Neural progenitor cell (in vitro differentiated cells): ENCODE results near the gene KRT79.

Source experiments
- EZH2 ChIP-seq: fragments of 200-600 bp; sonication (generic); IDR thresholded peaks from 2 replicates; pipeline ENCODE4 v1.6.1; 2017; ENCODE audit warnings: antibody characterized with exemption, mild to moderate bottlenecking, moderate library complexity
- TF ChIP-seq, protein P1 (sequence below): fragments of 200-600 bp; sonication (generic); IDR thresholded peaks from 2 replicates; pipeline ENCODE4 v1.5.1; 2017; ENCODE audit warnings: antibody characterized with exemption, mild to moderate bottlenecking

DNA sequence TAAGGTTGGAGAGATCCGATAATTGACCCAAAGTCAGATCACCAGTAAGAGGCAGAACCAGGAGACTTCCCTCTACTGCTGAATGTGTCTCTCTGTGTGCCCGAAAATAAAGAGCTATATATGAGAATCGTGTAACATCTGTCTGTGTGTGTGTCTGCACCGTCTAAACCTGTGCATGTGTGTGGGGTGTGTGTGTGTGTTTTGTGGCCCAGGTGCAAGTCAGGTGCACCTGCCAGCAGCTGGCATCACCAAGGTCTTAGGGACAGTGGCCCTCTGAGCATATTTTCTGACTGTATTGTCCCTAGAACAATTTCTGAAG lies 39.4 kb upstream of the KRT79 start:
- TF ChIP-seq, protein P1, sequence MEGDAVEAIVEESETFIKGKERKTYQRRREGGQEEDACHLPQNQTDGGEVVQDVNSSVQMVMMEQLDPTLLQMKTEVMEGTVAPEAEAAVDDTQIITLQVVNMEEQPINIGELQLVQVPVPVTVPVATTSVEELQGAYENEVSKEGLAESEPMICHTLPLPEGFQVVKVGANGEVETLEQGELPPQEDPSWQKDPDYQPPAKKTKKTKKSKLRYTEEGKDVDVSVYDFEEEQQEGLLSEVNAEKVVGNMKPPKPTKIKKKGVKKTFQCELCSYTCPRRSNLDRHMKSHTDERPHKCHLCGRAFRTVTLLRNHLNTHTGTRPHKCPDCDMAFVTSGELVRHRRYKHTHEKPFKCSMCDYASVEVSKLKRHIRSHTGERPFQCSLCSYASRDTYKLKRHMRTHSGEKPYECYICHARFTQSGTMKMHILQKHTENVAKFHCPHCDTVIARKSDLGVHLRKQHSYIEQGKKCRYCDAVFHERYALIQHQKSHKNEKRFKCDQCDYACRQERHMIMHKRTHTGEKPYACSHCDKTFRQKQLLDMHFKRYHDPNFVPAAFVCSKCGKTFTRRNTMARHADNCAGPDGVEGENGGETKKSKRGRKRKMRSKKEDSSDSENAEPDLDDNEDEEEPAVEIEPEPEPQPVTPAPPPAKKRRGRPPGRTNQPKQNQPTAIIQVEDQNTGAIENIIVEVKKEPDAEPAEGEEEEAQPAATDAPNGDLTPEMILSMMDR: no peak
- TF ChIP-seq EZH2: no peak
